HEK293 (cell line): ENCODE results near the gene MAP3K9.
A peak's percentile ranks its signal among the peaks of the same experiment; 100 is the strongest.

Source experiments
- CTCF ChIP-seq: fragments of 450-650 bp; formaldehyde crosslinking; IDR thresholded peaks from 2 replicates; pipeline ENCODE4 v1.5.1; 2016; ENCODE audit warnings: missing biosample characterization, missing genetic modification characterization
- FEZF1 ChIP-seq: fragments of 450-650 bp; formaldehyde crosslinking; IDR thresholded peaks from 2 replicates; pipeline ENCODE4 v1.5.1; 2016; ENCODE audit warnings: missing biosample characterization, missing genetic modification characterization
- INSM2 ChIP-seq: fragments of 450-650 bp; formaldehyde crosslinking; IDR thresholded peaks from 2 replicates; pipeline ENCODE4 v1.5.1; 2016; ENCODE audit warnings: missing biosample characterization, missing genetic modification characterization
- KLF9 ChIP-seq: fragments of 450-650 bp; formaldehyde crosslinking; IDR thresholded peaks from 2 replicates; pipeline ENCODE4 v1.5.1; 2016; ENCODE audit warnings: missing biosample characterization, missing genetic modification characterization, low read depth
- MZF1 ChIP-seq: fragments of 450-650 bp; formaldehyde crosslinking; IDR thresholded peaks from 2 replicates; pipeline ENCODE4 v1.5.1; 2017; ENCODE audit warnings: missing biosample characterization, missing genetic modification characterization, borderline replicate concordance
- SCRT1 ChIP-seq: fragments of 450-650 bp; formaldehyde crosslinking; IDR thresholded peaks from 2 replicates; pipeline ENCODE4 v1.5.1; 2016; ENCODE audit warnings: missing biosample characterization, missing genetic modification characterization, borderline replicate concordance
- SCRT2 ChIP-seq: fragments of 450-650 bp; formaldehyde crosslinking; IDR thresholded peaks from 2 replicates; pipeline ENCODE4 v1.5.1; 2016; ENCODE audit warnings: missing biosample characterization, missing genetic modification characterization
- TCF7L2 ChIP-seq: IDR thresholded peaks from 2 replicates; pipeline ENCODE4 v1.6.1; 2011; ENCODE audit warnings: low read depth, mild to moderate bottlenecking, inconsistent platforms, low read length, moderate library complexity, borderline replicate concordance
- YY1 ChIP-seq: fragments of 450-650 bp; formaldehyde crosslinking; IDR thresholded peaks from 2 replicates; pipeline ENCODE4 v1.5.1; 2018; ENCODE audit warnings: missing biosample characterization, missing genetic modification characterization
- ZBTB21 ChIP-seq: fragments of 450-650 bp; formaldehyde crosslinking; IDR thresholded peaks from 2 replicates; pipeline ENCODE4 v1.5.1; 2017; ENCODE audit warnings: missing biosample characterization, missing genetic modification characterization
- ZBTB8A ChIP-seq: fragments of 450-650 bp; formaldehyde crosslinking; IDR thresholded peaks from 2 replicates; pipeline ENCODE4 v1.5.1; 2016; ENCODE audit warnings: missing biosample characterization, missing genetic modification characterization
- ZFP69B ChIP-seq: fragments of 450-650 bp; formaldehyde crosslinking; IDR thresholded peaks from 2 replicates; pipeline ENCODE4 v1.5.1; 2016; ENCODE audit warnings: missing biosample characterization, missing genetic modification characterization
- ZNF112 ChIP-seq: fragments of 450-650 bp; formaldehyde crosslinking; IDR thresholded peaks from 2 replicates; pipeline ENCODE4 v1.5.0; 2017; ENCODE audit warnings: missing biosample characterization, missing genetic modification characterization
- ZNF155 ChIP-seq: fragments of 450-650 bp; formaldehyde crosslinking; IDR thresholded peaks from 2 replicates; pipeline ENCODE4 v1.5.1; 2016; ENCODE audit warnings: missing biosample characterization, missing genetic modification characterization
- ZNF175 ChIP-seq: fragments of 450-650 bp; formaldehyde crosslinking; IDR thresholded peaks from 2 replicates; pipeline ENCODE4 v1.5.1; 2016; ENCODE audit warnings: missing biosample characterization, missing genetic modification characterization
- ZNF211 ChIP-seq: fragments of 450-650 bp; formaldehyde crosslinking; IDR thresholded peaks from 2 replicates; pipeline ENCODE4 v1.5.1; 2016; ENCODE audit warnings: low read depth, missing biosample characterization, missing genetic modification characterization
- ZNF280C ChIP-seq: fragments of 450-650 bp; formaldehyde crosslinking; IDR thresholded peaks from 2 replicates; pipeline ENCODE4 v1.5.1; 2016; ENCODE audit warnings: missing biosample characterization, missing genetic modification characterization
- ZNF394 ChIP-seq: fragments of 450-650 bp; formaldehyde crosslinking; IDR thresholded peaks from 2 replicates; pipeline ENCODE4 v1.5.1; 2016; ENCODE audit warnings: missing biosample characterization, missing genetic modification characterization, mild to moderate bottlenecking, moderate library complexity, borderline replicate concordance
- ZNF488 ChIP-seq: fragments of 450-650 bp; formaldehyde crosslinking; IDR thresholded peaks from 2 replicates; pipeline ENCODE4 v1.5.1; 2016; ENCODE audit warnings: missing biosample characterization, missing genetic modification characterization
- ZNF501 ChIP-seq: fragments of 450-650 bp; formaldehyde crosslinking; IDR thresholded peaks from 2 replicates; pipeline ENCODE4 v1.5.1; 2016; ENCODE audit warnings: missing biosample characterization, missing genetic modification characterization
- ZNF513 ChIP-seq: fragments of 450-650 bp; IDR thresholded peaks from 2 replicates; pipeline ENCODE4 v1.5.1; 2018; ENCODE audit warnings: missing biosample characterization, missing genetic modification characterization
- ZNF521 ChIP-seq: fragments of 450-650 bp; formaldehyde crosslinking; IDR thresholded peaks from 2 replicates; pipeline ENCODE4 v1.5.1; 2017; ENCODE audit warnings: missing biosample characterization, mild to moderate bottlenecking, missing genetic modification characterization
- ZNF555 ChIP-seq: fragments of 450-650 bp; formaldehyde crosslinking; conservative IDR thresholded peaks from 2 replicates; pipeline ENCODE4 v1.5.1; 2017; ENCODE audit warnings: missing biosample characterization, mild to moderate bottlenecking, missing genetic modification characterization, inconsistent platforms
- ZNF560 ChIP-seq: fragments of 450-650 bp; formaldehyde crosslinking; IDR thresholded peaks from 2 replicates; pipeline ENCODE4 v1.5.1; 2017; ENCODE audit warnings: missing biosample characterization, missing genetic modification characterization, borderline replicate concordance
- ZNF561 ChIP-seq: fragments of 450-650 bp; IDR thresholded peaks from 2 replicates; pipeline ENCODE4 v1.5.1; 2018; ENCODE audit warnings: missing biosample characterization, missing genetic modification characterization, borderline replicate concordance
- ZNF600 ChIP-seq: fragments of 450-650 bp; formaldehyde crosslinking; IDR thresholded peaks from 2 replicates; pipeline ENCODE4 v1.5.1; 2016; ENCODE audit warnings: missing biosample characterization, missing genetic modification characterization
- ZNF707 ChIP-seq: fragments of 450-650 bp; formaldehyde crosslinking; IDR thresholded peaks from 2 replicates; pipeline ENCODE4 v1.5.1; 2016; ENCODE audit warnings: missing biosample characterization, missing genetic modification characterization
- ZNF776 ChIP-seq: fragments of 450-650 bp; formaldehyde crosslinking; IDR thresholded peaks from 2 replicates; pipeline ENCODE4 v1.5.0; 2017; ENCODE audit warnings: missing biosample characterization, missing genetic modification characterization, borderline replicate concordance
- ZSCAN4 ChIP-seq: fragments of 450-650 bp; formaldehyde crosslinking; IDR thresholded peaks from 2 replicates; pipeline ENCODE4 v1.5.1; 2017; ENCODE audit warnings: missing biosample characterization, missing genetic modification characterization

The MAP3K9 gene

GRCh38 chr14:70821584-70822529 lies 12.5 kb upstream of the MAP3K9 start (continued):
- TF ChIP-seq ZNF513 (tag by site-specific recombination) (no peak), ZSCAN4 (tag by site-specific recombination) (no peak), INSM2 (tag by site-specific recombination) (no peak), ZNF600 (tag by site-specific recombination) (peak; percentile 62), ZBTB8A (no peak), ZBTB21 (tag by site-specific recombination) (no peak), TCF7L2 (no peak), SCRT1 (no peak), ZNF776 (tag by site-specific recombination) (no peak), ZNF561 (tag by site-specific recombination) (peak; percentile 60; the same call in 1 of the 2 replicates), ZNF280C (tag by site-specific recombination) (no peak), ZNF707 (no peak), ZNF555 (tag by site-specific recombination) (no peak), ZNF394 (tag by site-specific recombination) (no peak), ZNF488 (tag by site-specific recombination) (no peak), ZNF175 (tag by site-specific recombination) (no peak), CTCF (tag by site-specific recombination) (no peak), KLF9 (tag by site-specific recombination) (no peak; the same call in 1 of the 2 replicates), ZNF211 (tag by site-specific recombination) (no peak), YY1 (tag by site-specific recombination) (0 out of 2 replicates have a peak, but pooled peaks have one; percentile 17), ZFP69B (tag by site-specific recombination) (no peak), ZNF560 (tag by site-specific recombination) (no peak), ZNF521 (tag by site-specific recombination) (no peak), ZNF112 (tag by site-specific recombination) (no peak), FEZF1 (tag by site-specific recombination) (no peak), SCRT2 (tag by site-specific recombination) (no peak), MZF1 (tag by site-specific recombination) (no peak), ZNF155 (tag by site-specific recombination) (no peak), ZNF501 (tag by site-specific recombination) (peak; percentile 54; the same call in 1 of the 2 replicates)
